Measurements from ENCODE around the gene SLC23A2.
"Not testable (repeated sequence)": the region's sequence is repeated elsewhere in the genome, so short reads cannot be mapped to it uniquely, and the experiment has no call there.

The SLC23A2 gene

GRCh38 chr20:5004825-5005224 lies 3.5 kb upstream of the SLC23A2 start:
- DNase-seq = not testable (repeated sequence)

GRCh38 chr20:5003626-5004025 lies 2.3 kb upstream of the SLC23A2 start:
- DNase-seq = no peak

DNA sequence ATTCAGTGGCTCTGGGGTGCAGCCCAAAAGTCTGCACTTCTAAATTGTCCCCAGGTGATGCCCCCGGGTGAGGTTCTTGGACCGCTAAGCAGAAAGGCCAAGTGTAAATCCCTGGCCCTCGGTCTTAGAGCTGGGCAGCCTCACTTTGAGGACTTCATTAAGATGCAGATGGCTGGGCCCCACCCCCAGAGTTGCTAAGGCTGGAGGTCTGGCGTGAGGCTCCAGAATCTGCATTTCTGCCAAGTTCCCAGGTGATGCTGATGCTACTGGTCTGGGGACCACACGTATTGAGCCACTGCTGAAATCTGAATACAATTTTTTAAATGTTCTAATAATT lies 735 bp upstream of the SLC23A2 start:
- DNase-seq = no peak

DNA sequence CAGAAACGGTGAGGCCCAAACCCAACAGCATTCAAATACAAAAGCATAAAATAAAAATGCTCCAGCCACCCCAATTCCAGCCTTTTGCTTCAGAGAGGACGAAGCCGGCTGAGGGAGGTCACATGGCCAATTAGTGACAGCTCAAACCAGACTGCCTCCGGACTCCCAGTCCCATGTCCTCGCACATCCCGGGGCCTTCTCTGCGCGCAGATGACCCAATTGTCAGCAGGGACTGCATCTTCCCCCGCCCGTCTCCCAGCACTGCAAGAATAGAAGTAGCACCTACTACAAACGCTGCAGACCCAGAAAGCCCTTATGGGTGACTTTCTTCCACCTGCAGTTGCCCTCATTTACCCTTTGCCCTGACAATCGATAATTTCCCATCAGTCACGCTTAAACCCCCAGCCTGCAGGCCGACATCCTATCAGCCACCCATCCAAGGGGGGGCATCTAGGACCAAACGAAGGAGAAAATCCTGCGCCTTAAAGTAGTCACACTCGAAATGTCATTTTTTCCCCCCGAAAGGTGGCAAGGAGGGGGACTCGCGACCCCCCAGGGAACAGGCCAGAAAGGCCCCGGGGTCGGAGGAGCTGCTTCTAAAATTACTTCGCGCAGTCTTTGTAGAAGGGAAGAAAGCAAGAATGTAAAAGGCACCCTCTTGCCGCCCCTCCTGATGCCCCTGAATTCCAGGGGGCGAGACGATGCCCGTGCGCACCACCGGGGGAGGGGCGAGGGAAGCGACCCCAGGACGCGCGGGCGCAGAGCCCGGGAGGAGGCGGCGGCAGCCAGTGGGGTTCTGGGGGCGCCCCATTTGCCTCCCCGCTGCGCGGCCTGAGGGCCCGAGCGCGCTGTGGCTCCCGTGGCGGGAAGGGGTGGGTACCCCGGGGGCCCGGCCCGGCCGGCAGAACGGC lies 792 bp downstream of the SLC23A2 start:
- peak; percentile 24 for DNase-seq

DNA sequence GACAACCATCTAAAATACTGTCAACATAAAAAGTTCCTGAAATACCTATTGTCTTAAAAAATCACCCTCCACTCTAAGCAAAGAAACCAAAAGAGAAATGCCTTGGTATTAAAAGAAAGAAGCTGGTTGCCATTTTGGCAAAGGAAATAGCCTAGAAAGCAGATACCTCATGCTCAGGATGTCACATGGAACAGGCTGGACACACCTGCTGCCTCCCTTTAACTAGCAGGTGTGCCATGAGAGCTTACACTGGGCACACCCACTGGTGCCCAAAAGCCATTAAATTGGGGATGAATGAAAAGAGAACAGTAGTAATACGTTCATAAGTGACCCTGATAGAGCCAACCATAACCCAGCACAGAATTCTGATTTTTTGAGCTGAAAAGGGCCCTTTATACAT lies 1.5 kb downstream of the SLC23A2 start:
- DNase-seq = peak; percentile 56

DNA sequence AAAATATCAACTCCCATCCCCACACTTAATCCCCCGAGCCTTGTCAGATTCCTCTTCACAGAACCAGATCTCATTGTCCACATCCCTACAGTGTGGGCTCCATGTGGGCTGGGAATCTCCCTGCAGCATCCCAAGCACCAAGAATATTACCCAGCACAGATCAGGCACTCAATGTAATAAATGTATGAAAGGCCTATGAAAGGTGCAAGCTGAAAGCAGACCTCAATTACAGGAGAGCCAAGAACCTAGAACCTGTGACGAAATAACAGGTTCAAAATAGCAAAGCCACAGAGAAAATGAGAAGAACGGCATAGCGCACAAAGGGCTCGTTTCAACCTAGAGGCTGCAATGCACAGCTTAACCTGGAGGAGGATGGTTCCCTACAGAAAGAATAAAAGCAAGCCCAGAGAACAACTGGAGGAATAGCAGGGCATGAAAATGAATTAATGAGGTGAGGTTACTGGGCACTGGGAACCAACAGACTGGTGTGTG lies 3.1 kb downstream of the SLC23A2 start:
- DNase-seq = no peak

GRCh38 chr20:4997222-4997621 lies 4.1 kb downstream of the SLC23A2 start:
- DNase-seq = no peak

DNA sequence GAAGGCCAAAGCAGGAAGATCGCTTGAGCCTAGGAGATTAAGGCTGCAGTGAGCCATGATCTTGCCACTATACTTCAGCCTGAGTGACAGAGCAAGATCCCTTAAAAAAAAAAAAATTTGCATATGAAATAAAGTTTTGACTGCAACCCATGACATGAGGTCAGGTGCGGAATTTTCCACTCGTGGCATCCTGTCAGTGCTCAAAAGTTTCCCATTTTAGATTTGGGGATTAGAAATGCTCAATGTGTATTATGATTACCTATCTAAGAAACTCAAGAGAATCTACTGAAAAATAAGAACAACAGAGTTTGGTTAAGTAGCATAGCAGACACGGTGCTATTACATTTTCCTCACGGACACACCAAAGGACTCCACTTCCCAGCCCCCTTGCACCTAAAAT lies 11.7 kb downstream of the SLC23A2 start:
- no peak for DNase-seq

- DNase-seq = no peak
Measured at GRCh38 chr20:4987130-4987529, 14.2 kb downstream of the SLC23A2 start.

- no peak for DNase-seq
Measured at GRCh38 chr20:4985658-4986057, 15.7 kb downstream of the SLC23A2 start.

GRCh38 chr20:4982281-4982680 lies 19.0 kb downstream of the SLC23A2 start:
- DNase-seq = no peak

GRCh38 chr20:4979841-4980410 lies 21.4 kb downstream of the SLC23A2 start:
- no peak for DNase-seq

DNA sequence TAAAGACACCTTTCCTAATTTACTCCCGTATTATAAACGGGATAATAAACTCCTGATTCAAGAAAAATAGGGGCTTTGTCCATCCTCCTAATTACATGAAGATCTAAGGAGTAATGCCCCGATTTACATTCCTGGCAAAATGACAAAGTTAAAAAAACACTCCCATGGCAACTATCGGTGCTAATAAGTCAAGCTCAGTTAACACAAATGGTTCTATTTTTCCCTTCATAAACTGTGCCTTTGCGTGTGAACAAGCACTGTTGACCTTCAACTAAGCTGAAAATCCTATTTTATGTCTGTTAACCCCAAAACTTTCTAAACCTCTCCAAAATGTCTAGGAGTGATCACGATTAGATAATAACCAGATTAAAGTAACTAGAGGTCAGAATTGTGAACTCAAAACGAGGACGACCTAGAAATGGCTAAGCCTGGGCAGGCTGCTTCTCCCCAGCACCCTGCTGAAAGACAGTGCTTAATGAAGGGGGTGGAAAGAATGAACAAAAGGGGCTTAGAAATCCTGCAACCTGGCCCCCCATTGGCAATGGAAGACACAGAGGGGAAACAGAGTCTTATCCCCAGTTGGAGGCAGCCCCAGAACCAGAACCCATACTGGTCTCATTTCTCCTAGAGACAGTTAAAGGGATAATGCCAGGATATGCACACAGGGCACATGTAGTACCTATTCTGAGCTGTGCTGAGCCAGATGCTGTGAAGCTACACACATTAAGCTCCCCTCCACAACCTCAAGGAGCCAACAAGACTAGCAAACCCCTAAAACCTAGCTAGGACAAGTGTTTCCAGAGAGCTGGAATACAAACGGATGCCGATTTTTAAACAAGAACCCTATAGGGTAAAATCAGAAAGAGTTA lies 23.0 kb downstream of the SLC23A2 start:
- DNase-seq = no peak

- DNase-seq = not testable (repeated sequence)
Measured at GRCh38 chr20:4976014-4976413, 25.3 kb downstream of the SLC23A2 start.

DNA sequence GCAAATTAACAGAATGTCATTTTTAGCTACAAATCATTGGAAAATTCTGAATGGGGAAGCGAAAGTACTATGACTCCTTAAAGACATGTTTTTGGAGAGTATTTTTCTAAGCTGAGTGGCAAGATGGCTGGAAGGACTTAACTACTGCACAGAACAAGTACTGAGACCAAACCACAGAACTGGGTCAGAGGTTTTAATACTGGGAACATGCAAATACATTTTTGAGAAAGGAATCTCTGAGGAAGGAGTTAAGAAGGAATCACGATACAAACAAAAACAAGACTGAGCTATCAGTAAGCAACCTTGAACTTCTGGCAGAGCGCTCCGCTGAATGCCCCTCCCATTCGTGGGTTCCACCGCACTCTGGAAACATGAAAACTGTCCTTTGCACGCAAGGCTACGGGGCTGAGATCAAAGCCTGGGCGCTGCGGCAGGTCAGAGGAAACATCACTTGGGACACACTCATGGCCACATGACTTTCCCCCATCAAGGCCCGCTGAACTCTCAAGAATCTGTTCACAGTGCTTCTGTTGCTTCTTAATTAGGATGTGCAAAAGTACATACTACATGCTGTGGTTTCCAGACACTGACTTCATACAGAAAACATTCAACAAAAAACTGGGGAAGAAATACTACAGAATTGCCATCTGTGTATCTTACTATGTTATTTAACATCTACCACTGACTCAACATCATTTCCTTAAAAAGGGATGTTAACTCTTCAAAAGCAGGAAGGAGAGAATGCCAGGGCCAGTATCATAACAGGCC lies 27.8 kb downstream of the SLC23A2 start:
- no peak for DNase-seq

GRCh38 chr20:4972506-4973251 lies 28.6 kb downstream of the SLC23A2 start:
- no peak for DNase-seq

DNA sequence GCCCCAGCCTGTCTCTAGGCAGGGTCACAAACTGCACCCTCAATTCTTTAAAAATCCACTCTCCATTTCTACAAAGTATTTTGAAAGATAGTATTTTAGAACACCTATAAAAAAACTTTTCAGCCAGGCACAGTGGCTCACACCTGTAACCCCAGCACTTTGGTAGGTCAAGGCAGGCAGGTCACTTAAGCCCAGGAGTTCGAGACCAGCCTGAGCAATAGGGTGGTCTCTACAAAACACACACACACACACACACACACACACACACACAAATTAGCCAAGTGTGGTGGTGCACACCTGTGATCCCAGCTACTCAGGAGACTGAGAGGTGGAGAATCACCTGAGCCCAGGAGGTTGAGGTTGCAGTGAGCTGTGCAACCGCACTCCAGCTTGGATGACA lies 30.2 kb downstream of the SLC23A2 start:
- DNase-seq = no peak

- no peak for DNase-seq
Measured at GRCh38 chr20:4967752-4968477, 33.4 kb downstream of the SLC23A2 start.

DNA sequence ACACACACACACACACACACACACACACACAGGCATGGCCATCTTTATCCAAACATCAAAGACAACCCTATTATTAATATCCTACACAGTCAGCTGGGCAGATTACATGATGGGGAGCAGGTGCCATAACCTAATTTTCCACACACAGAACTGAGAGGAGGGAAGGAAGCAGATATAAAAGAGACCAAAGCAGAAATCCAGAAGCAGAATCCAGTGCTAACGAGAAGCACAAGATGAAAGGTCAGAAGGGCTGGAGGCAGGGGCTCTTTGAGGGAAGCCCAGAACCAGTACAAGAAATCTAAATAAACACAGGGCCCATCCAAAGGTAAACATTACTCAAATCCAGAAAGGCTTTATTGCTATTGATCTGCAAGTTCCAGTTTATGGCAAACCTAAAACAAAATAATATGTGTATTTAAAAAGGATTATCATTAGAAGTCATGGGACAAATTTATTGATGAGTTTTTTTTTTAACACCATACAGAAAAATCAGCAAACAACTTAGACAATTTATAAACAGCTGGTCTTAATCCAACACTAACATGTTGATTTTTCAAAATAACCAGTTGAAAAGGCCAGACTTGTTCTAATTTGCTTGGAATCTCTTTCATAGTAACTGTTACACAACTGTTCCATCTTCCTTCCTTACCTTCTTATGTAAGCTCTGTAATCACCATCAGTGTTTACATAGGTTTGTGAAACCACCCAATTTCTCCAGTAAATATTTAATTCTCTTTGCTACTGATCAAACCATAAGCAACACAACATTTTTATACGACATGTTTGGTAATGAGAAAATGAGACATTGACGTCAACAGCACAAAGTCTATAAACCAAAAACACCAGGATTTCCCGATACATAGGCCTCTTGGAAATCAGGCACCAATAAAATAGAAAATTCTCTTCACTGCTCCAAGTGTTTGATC lies 34.2 kb downstream of the SLC23A2 start:
- DNase-seq = no peak

GRCh38 chr20:4962241-4962855 lies 39.0 kb downstream of the SLC23A2 start:
- DNase-seq = no peak
